GM10248 (cell line): ENCODE results near the gene MLLT1.

Experiments used
- CTCF ChIA-PET: fragments of 300-600 bp; sonication (Branson Sonifier 250); formaldehyde crosslinking; extraction: SDS; loops from one replicate; lab custom pipeline; 2021; ENCODE audit warnings: antibody characterized with exemption; lab: Yijun Ruan, JAX
- POLR2A ChIA-PET: fragments of 350-650 bp; sonication (Branson Sonifier 250); formaldehyde crosslinking; extraction: SDS; loops from one replicate; lab custom pipeline; 2020; ENCODE audit warnings: antibody characterized with exemption; lab: Yijun Ruan, JAX
- DNase-seq: peaks from one replicate; pipeline ENCODE4 v3.0.0; 2012; ENCODE audit errors: extremely low spot score
- CTCF ChIP-seq: IDR thresholded peaks from 2 replicates; pipeline ENCODE4 v1.5.1; 2012; ENCODE audit warnings: mild to moderate bottlenecking, low read depth; ENCODE audit errors: extremely low read depth, missing control alignments, control extremely low read depth

MLLT1 gene

GRCh38 chr19:6246174-6247006 lies 33.4 kb downstream of the MLLT1 start:
- ChIA-PET CTCF (interaction anchor here (0.9 to 1.3 kb wide), 4 partner anchors 9 to 53 kb away, joined by 3 read pairs; no protein-coding TSS in a partner anchor), POLR2A (no interaction called here)
- no peak for TF ChIP-seq CTCF
- no peak for DNase-seq

- CTCF ChIA-PET = interaction anchor here (0.7 to 1.0 kb wide), 2 partner anchors 24 to 25 kb away, joined by 3 to 4 read pairs; no protein-coding TSS in a partner anchor
- POLR2A ChIA-PET = no interaction called here
- TF ChIP-seq CTCF = no peak
- no peak for DNase-seq
Measured at GRCh38 chr19:6242677-6243076, 37.1 kb downstream of the MLLT1 start.

GRCh38 chr19:6241680-6242377 lies 37.9 kb downstream of the MLLT1 start:
- ChIA-PET POLR2A (interaction anchor here (0.6 kb wide), 1 partner anchor 586 kb away, joined by 3 read pairs; no protein-coding TSS in a partner anchor), CTCF (interaction anchor here (1.2 kb wide), 1 partner anchor 24 kb away, joined by 3 read pairs; no protein-coding TSS in a partner anchor)
- TF ChIP-seq CTCF = no peak
- DNase-seq = no peak

- CTCF ChIA-PET = interaction anchor here (1.2 kb wide), 1 partner anchor 23 kb away, joined by 3 read pairs; no protein-coding TSS in a partner anchor
- POLR2A ChIA-PET = no interaction called here
- TF ChIP-seq CTCF = no peak
Measured at GRCh38 chr19:6241056-6241455, 38.7 kb downstream of the MLLT1 start.

GRCh38 chr19:6239871-6240676 lies 39.7 kb downstream of the MLLT1 start:
- TF ChIP-seq CTCF = no peak
- DNase-seq = no peak
- CTCF ChIA-PET = interaction anchor here (0.8 to 1.2 kb wide), 2 partner anchors 22 to 114 kb away, joined by 3 read pairs; no protein-coding TSS in a partner anchor
- POLR2A ChIA-PET = interaction anchor here (0.6 kb wide), 1 partner anchor 36 kb away, joined by 5 read pairs; no protein-coding TSS in a partner anchor

More at GRCh38 chr19:6241056-6241455, 38.7 kb downstream of the MLLT1 start:
- no peak for DNase-seq

GRCh38 chr19:6239401-6239844 lies 40.4 kb downstream of the MLLT1 start:
- TF ChIP-seq CTCF = no peak
- ChIA-PET CTCF (no interaction called here), POLR2A (no interaction called here)
- no peak for DNase-seq
